Keratinocyte (primary cell): ENCODE data around the gene SCRN1. TPM values are rescaled to one million over a fixed set of nuclear protein-coding genes. Genes with fewer than 3 reads are reported as not detected.

ENCODE experiments used
- DNase-seq: peaks from one replicate; pipeline ENCODE4 v3.0.0-alpha.2; 2011; ENCODE audit warnings: low read depth, missing footprints, low spot score
- FAIRE-seq: peaks from 2 replicates; lab custom pipeline; 2011; peaks lifted over from hg19 to GRCh38; lab: Jason Lieb, UNC
- H2AFZ ChIP-seq: 2 replicates; pipeline ENCODE4 v1.6.0; 2012; ENCODE audit warnings: low read length, control low read depth, inconsistent platforms; ENCODE audit not compliant: control insufficient read depth
- H3K27ac ChIP-seq: 2 replicates; pipeline ENCODE4 v1.5.1; 2011; ENCODE audit warnings: low read length; ENCODE audit not compliant: control insufficient read depth, insufficient read depth
- H3K27me3 ChIP-seq: 3 replicates; pipeline ENCODE4 v1.6.0; 2011; ENCODE audit warnings: low read length; ENCODE audit not compliant: control insufficient read depth, insufficient read depth; ENCODE audit errors: extremely low read depth
- H3K36me3 ChIP-seq, 2 experiments: 2 replicates in 1 of 2; 3 replicates in 1 of 2; pipeline ENCODE4 v1.5.1; 2011; ENCODE audit warnings: low read length in 2 of 2, mild to moderate bottlenecking in 1 of 2; ENCODE audit not compliant: control insufficient read depth in 2 of 2, insufficient read depth in 2 of 2; ENCODE audit errors: extremely low read depth in 1 of 2
- H3K4me1 ChIP-seq: 3 replicates; pipeline ENCODE4 v1.5.1; 2011; ENCODE audit warnings: low read length; ENCODE audit not compliant: control insufficient read depth, insufficient read depth; ENCODE audit errors: extremely low read depth
- H3K4me2 ChIP-seq: 3 replicates; pipeline ENCODE4 v1.6.0; 2011; ENCODE audit warnings: low read depth, low read length; ENCODE audit not compliant: control insufficient read depth, insufficient read depth; ENCODE audit errors: extremely low read depth
- H3K4me3 ChIP-seq, 3 experiments: fragments of 200-600 bp in 1 of 3; sonication (generic) in 1 of 3; 2 replicates in 2 of 3; 3 replicates in 1 of 3; pipeline ENCODE4 v1.5.1; 2011 to 2016; ENCODE audit warnings: low read length in 3 of 3, mild to moderate bottlenecking in 3 of 3, control low read depth in 2 of 3, inconsistent platforms in 1 of 3, low read depth in 1 of 3, mixed read lengths in 1 of 3, mixed run types in 1 of 3, moderate library complexity in 1 of 3; ENCODE audit not compliant: control insufficient read depth in 2 of 3, insufficient read depth in 2 of 3; ENCODE audit errors: extremely low read depth in 1 of 3
- H3K79me2 ChIP-seq: 2 replicates; pipeline ENCODE4 v1.6.0; 2012; ENCODE audit warnings: low read length; ENCODE audit not compliant: control insufficient read depth, insufficient read depth
- H3K9ac ChIP-seq: 3 replicates; pipeline ENCODE4 v1.6.0; 2011; ENCODE audit warnings: low read length; ENCODE audit not compliant: control insufficient read depth, insufficient read depth; ENCODE audit errors: extremely low read depth
- H3K9me1 ChIP-seq: 3 replicates; pipeline ENCODE4 v1.6.0; 2011; ENCODE audit warnings: low read length; ENCODE audit not compliant: control insufficient read depth, insufficient read depth; ENCODE audit errors: extremely low read depth
- H3K9me3 ChIP-seq: 2 replicates; pipeline ENCODE4 v1.5.1; 2012; ENCODE audit warnings: low read depth, low read length; ENCODE audit not compliant: control insufficient read depth
- H4K20me1 ChIP-seq: 3 replicates; pipeline ENCODE4 v1.6.0; 2011; ENCODE audit warnings: low read length; ENCODE audit not compliant: control insufficient read depth, insufficient read depth; ENCODE audit errors: extremely low read depth
- CTCF ChIP-seq, 3 experiments: IDR thresholded peaks in 1 of 3; conservative IDR thresholded peaks in 1 of 3; optimal IDR thresholded peaks in 1 of 3; 2 replicates in 2 of 3; 3 replicates in 1 of 3; pipeline versions ENCODE3 to v1.5.1; 2011; ENCODE audit warnings: low read length in 3 of 3, mild to moderate bottlenecking in 3 of 3, moderate library complexity in 2 of 3, control low read depth in 1 of 3, inconsistent platforms in 1 of 3; ENCODE audit not compliant: insufficient read depth in 2 of 3; ENCODE audit errors: extremely low read depth in 1 of 3
- EZH2 ChIP-seq: IDR thresholded peaks from one replicate; pipeline ENCODE4 v1.6.1; 2012; ENCODE audit warnings: inconsistent platforms, mild to moderate bottlenecking, low read length, moderate library complexity
- dilution Hi-C: fragments of 300-500 bp; cut with MboI; formaldehyde crosslinking; loops from one replicate; pipeline ENCODE4 v1.7.0; 2020; ENCODE audit warnings: low sequenced_read_pairs; ENCODE audit not compliant: extremely low pct_ligation_motif_present
- polyA plus RNA-seq, 5 experiments: library from polyadenylated mRNA; depleted of rRNA in 3 of 5; stranded (reverse) in 3 of 5; stranded (forward) in 1 of 5; unstranded in 1 of 5; fragments of >200 nt; gene quantifications; 1 replicate in 1 of 5; 2 replicates in 3 of 5; 3 replicates in 1 of 5; pipeline versions ENCODE4 v1.2.1 to v1.2.3, GENCODE V29; 2011 to 2012; ENCODE audit warnings: missing spikeins in 2 of 5, low read depth in 1 of 5, low replicate concordance in 1 of 5

The SCRN1 gene
- polyA plus RNA-seq, 1 donor (not counting 4 experiments of a cell fraction or from before 2014, with no cell fraction given) = 52.3 TPM

- Histone ChIP-seq H3K9me3 (no peaks in the 10 kb centered on the region), H2AFZ (no peak overlapping the region), H3K27ac (no peak overlapping the region), H3K9ac (no peak overlapping the region), H4K20me1 (no peaks in the 10 kb centered on the region), H3K4me2 (no peak overlapping the region), H3K36me3 (no peaks in the 10 kb centered on the region), H3K79me2 (no peaks in the 10 kb centered on the region), H3K4me3 (no peak overlapping the region), H3K4me1 (no peaks in the 10 kb centered on the region), H3K27me3 (peaks cover 10% of the 10 kb centered on the region), H3K9me1 (no peaks in the 10 kb centered on the region)
- FAIRE-seq = no peak
- dilution Hi-C loops = no loop called here
- TF ChIP-seq EZH2 (no peak), CTCF (optimal IDR thresholded peaks at IDR 0.05 in 1 of 3, IDR thresholded peaks at IDR 0.05 in 1 of 3, conservative IDR thresholded peaks at IDR 0.05 in 1 of 3; ENCODE audit: extremely low read depth in 1 of 3, insufficient read depth in 2 of 3, low read length in 3 of 3) (no peak)
- DNase-seq = no peak
These were observed 92.8 kb downstream of the SCRN1 start for GRCh38 chr7:29896685-29897411.

- Histone ChIP-seq H3K36me3 (no peaks in the 10 kb centered on the region), H3K27me3 (peaks cover 10% of the 10 kb centered on the region), H3K9me3 (no peaks in the 10 kb centered on the region), H3K4me1 (no peaks in the 10 kb centered on the region), H3K9me1 (no peaks in the 10 kb centered on the region), H4K20me1 (no peaks in the 10 kb centered on the region), H3K9ac (no peak overlapping the region), H2AFZ (no peak overlapping the region), H3K4me2 (no peak overlapping the region), H3K79me2 (no peaks in the 10 kb centered on the region), H3K4me3 (no peak overlapping the region), H3K27ac (no peak overlapping the region)
- dilution Hi-C loops = no loop called here
- FAIRE-seq = no peak
- DNase-seq = no peak
- no peak for TF ChIP-seq EZH2
- TF ChIP-seq CTCF (optimal IDR thresholded peaks at IDR 0.05 in 1 of 3, IDR thresholded peaks at IDR 0.05 in 1 of 3, conservative IDR thresholded peaks at IDR 0.05 in 1 of 3; ENCODE audit: extremely low read depth in 1 of 3, insufficient read depth in 2 of 3, low read length in 3 of 3) = no peak
These were observed 94.0 kb downstream of the SCRN1 start for GRCh38 chr7:29895559-29895958.
